ENCODE results near the gene YWHAE.

DNA sequence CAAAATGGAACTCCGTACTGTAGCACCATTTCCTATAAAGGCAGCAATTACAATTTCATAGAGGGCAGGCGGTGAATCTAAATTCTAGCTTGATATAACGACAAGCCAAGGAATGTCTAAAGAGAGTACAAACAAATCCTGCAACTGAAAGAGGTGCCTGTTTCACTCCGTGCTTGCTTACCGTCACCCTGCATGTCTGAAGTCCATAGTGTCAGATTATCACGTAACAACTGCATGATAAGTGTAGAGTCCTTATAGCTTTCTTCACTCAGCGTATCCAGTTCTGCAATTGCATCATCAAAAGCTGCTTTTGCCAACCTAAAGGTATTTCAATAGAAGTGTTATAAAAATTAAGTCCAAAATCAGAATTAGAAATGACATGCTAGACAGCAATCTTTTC, 46.0 kb downstream of the YWHAE start:
- no peak for TF ChIP-seq POLR2A (IDR thresholded peaks at IDR 0.05; ENCODE audit: low read length)
- TF ChIP-seq GATA1 (IDR thresholded peaks at IDR 0.05; ENCODE audit: low read depth, low read length), result no peak

Data from erythroblast (primary cell).